HG03469 (cell line): ENCODE measurements around the gene SVOPL.
"Not testable (repeated sequence)": the region's sequence is repeated elsewhere in the genome, so short reads cannot be mapped to it uniquely, and the experiment has no call there.

Experiments
- ATAC-seq: cut with Tn5 transposase; IDR thresholded peaks from one replicate; pipeline ENCODE4 v1.9.1; 2021; ENCODE audit warnings: mild to moderate bottlenecking, moderate library complexity, moderate number of reproducible peaks; ENCODE audit not compliant: unreplicated experiment

SVOPL gene, protein sequence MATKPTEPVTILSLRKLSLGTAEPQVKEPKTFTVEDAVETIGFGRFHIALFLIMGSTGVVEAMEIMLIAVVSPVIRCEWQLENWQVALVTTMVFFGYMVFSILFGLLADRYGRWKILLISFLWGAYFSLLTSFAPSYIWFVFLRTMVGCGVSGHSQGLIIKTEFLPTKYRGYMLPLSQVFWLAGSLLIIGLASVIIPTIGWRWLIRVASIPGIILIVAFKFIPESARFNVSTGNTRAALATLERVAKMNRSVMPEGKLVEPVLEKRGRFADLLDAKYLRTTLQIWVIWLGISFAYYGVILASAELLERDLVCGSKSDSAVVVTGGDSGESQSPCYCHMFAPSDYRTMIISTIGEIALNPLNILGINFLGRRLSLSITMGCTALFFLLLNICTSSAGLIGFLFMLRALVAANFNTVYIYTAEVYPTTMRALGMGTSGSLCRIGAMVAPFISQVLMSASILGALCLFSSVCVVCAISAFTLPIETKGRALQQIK

GRCh38 chr7:138700857-138701536 lies at the start of gene SVOPL:
SVOPL (minus strand) TSS chr7:138701362; CDS start chr7:138679045, 22,317 bp downstream.
- no peak for ATAC-seq

GRCh38 chr7:138750473-138750872 lies 49.3 kb upstream of the SVOPL start:
- no peak for ATAC-seq

- ATAC-seq = no peak
These were observed 48.8 kb upstream of the SVOPL start for GRCh38 chr7:138749960-138750359.

GRCh38 chr7:138748666-138749065 lies 47.5 kb upstream of the SVOPL start:
- no peak for ATAC-seq

- no peak for ATAC-seq
These were observed 44.9 kb upstream of the SVOPL start for GRCh38 chr7:138746073-138746472.

DNA sequence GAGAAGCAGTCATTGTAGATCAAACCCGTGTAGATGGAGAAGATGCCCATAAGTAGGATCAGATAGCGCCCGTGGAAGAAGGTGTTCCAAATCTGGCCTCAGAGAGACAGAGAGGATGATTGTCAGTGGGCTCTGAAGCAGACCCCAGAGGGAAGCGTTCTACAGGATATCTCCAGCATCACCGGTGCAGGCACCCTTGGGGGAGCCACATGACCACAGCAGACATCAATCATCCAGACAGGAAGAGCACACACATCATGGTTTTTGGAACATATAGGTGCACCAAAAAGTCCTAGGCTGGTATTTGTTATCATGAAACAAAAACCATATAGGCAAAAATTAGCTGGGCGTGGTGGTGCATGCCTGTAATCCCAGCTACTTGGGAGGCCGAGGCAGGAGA lies 44.0 kb upstream of the SVOPL start:
- ATAC-seq = no peak

GRCh38 chr7:138741453-138741735 lies 40.2 kb upstream of the SVOPL start:
- no peak for ATAC-seq

DNA sequence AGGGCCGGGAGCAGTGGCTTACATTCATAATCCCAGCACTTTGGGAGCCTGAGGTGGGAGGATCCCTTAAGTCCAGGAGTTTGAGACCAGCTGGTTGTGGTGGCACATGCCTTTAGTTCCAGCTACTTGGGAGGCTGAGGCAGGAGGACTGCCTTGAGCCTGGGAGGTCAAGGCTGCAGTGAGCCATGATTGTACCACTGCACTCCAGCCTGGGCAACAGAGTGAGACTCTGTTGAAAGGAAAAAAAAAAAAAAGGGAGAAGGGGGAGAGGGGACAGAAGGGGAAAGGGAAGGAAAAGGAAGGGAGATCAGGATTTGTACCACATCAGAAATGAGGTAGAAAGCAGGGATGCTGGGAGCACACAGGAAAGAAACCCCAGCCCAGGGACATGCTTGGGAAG lies 38.7 kb upstream of the SVOPL start:
- ATAC-seq = no peak

GRCh38 chr7:138738551-138739335 lies 37.6 kb upstream of the SVOPL start:
- peak; percentile 82 for ATAC-seq

DNA sequence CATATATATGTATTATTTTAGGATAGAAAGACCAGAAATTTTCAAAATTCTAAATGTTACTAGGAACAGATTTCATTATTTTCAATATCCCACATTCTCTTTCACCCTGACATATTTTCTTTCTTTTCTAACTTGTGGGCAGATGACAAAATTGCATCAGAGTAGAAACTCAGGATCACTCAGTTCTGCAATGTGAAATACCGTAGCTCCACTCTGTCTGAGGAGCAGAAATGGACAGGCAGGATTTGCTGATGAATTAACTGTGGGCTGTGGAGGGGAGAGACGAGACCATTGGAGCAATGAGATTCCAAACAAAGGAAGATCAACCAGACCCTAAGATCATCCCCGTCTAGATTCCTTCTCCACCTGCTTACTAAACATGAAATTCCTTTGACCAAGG lies 37.0 kb upstream of the SVOPL start:
- no peak for ATAC-seq

DNA sequence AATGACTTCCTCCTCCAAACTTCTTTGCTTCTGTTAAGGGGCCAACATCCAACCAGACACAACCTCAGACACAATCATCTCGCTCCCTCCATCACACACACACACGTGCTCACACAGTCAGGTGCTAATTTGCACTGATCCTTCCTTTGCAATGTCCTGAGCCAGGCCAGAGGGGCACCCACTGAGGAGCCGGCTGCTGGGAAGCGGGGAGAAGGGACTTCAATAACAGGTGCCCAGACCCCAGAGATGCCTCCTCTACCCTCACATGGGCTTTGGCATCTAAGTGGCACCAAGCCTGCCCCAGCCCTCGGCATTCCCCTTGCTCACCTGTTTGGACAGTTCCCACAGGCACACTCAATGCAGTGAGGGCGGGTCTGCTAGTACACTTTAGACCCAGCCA lies 34.2 kb upstream of the SVOPL start:
- no peak for ATAC-seq

- not testable (repeated sequence) for ATAC-seq
These were observed 30.6 kb upstream of the SVOPL start for GRCh38 chr7:138731733-138732132.

- ATAC-seq = no peak
These were observed 28.3 kb upstream of the SVOPL start for GRCh38 chr7:138729444-138729843.

DNA sequence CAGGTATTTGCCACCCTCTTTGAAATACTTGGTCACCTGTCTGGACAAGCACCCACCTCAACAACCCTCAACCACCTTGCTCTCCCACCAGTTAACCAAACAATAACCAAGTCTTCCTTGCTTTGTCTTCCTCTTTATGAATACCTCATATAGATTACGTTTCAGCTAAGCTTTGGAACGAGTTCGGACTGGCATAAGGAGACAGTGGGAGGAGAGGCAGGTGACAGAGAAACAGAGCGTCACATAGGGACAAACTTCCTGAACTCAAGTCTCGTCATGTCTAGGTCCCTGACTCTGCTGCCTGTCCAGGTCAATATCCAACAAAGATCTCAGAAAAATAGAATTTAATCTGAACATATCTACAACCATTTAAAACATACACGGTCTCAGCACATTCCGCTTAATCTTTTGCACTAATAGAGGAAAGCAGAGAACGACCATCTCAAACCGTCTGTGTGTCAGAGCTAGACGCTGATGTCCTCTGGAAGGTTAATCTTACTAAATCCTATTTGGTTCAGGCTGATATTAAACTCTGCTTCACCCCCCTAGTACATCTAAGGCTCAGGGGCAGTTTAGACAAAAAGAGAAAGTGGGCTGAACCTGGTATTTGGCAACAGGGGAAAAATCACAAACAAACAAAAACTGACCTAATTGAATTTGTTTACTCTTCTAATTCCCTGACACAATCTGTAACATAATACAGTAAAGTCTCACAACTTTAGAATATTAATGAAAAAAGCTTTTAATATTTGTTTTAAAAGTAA lies 26.4 kb upstream of the SVOPL start:
- no peak for ATAC-seq

- no peak for ATAC-seq
These were observed 25.1 kb upstream of the SVOPL start for GRCh38 chr7:138726288-138726687.

DNA sequence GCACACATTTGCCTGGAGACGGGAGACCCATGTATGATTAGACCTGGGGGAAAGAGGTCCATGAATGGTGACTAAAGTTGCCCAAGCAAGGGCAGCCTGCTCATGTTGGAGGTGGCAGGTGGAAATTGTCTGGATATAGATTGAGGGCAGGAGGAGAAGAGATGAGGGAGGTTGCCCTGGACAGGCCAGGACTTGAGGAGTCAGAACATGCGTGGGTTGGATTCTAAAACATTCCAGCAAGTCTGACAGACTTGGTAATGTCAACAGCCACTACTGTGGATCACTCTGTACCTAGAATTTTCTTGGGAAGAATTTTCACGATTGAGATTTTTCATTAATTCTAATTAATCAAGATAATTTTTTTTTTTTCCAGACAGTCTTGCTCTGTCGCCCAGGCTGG lies 19.1 kb upstream of the SVOPL start:
- ATAC-seq = no peak

GRCh38 chr7:138716889-138717288 lies 15.7 kb upstream of the SVOPL start:
- no peak for ATAC-seq

GRCh38 chr7:138713191-138713590 lies 12.0 kb upstream of the SVOPL start:
- ATAC-seq = no peak

- no peak for ATAC-seq
These were observed 11.5 kb upstream of the SVOPL start for GRCh38 chr7:138712652-138713051.

- no peak for ATAC-seq
These were observed 9.6 kb upstream of the SVOPL start for GRCh38 chr7:138710536-138711385.
